Naive thymus-derived CD8-positive, alpha-beta T cell (primary cell): Measurements from ENCODE around the gene DCDC2. TPM values are rescaled to one million over a fixed set of nuclear protein-coding genes. Genes with fewer than 3 reads are reported as not detected.
"Not testable (repeated sequence)": the region's sequence is repeated elsewhere in the genome, so short reads cannot be mapped to it uniquely, and the experiment has no call there.

Experiments
- ATAC-seq, 2 donors: fragments of 150-1000 bp; cut with Tn5 transposase in 1 of 2; sonication (Bioruptor Pico), chemical (Tn5 transposase) in 1 of 2; 1 replicate in 1 of 2; 2 replicates in 1 of 2; pipeline ENCODE4 v1.10.0; 2021; ENCODE audit warnings: mild to moderate bottlenecking in 2 of 2, moderate library complexity in 2 of 2
- POLR2A ChIA-PET: fragments of 350-600 bp; sonication (Branson Sonifier 250); formaldehyde crosslinking; loops from one replicate; lab custom pipeline; 2021; ENCODE audit warnings: antibody characterized with exemption; lab: Charles Lee
- DNase-seq, 10 donors: peaks; one replicate each; pipeline versions ENCODE4 v3.0.0 to v3.0.0-alpha.2; 2020 to 2022
- H3K27ac Mint-ChIP-seq, 10 donors: one replicate each; pipeline ENCODE4 v1.8.0; 2020 to 2022; ENCODE audit warnings: mild to moderate bottlenecking in 10 of 10, mixed read lengths in 10 of 10, moderate library complexity in 4 of 10, inconsistent platforms in 1 of 10
- H3K27me3 Mint-ChIP-seq, 5 donors: one replicate each; pipeline ENCODE4 v1.8.0; 2021 to 2022; ENCODE audit warnings: mixed read lengths in 5 of 5
- H3K36me3 Mint-ChIP-seq, 3 donors: one replicate each; pipeline ENCODE4 v1.8.0; 2020 to 2022; ENCODE audit warnings: mixed read lengths in 3 of 3, mild to moderate bottlenecking in 2 of 3, inconsistent platforms in 1 of 3
- H3K4me1 Mint-ChIP-seq, 4 donors: one replicate each; pipeline ENCODE4 v1.8.0; 2021 to 2022; ENCODE audit warnings: mixed read lengths in 4 of 4
- H3K4me3 Mint-ChIP-seq, 10 donors: one replicate each; pipeline ENCODE4 v1.8.0; 2020 to 2022; ENCODE audit warnings: mild to moderate bottlenecking in 10 of 10, mixed read lengths in 10 of 10, moderate library complexity in 6 of 10, inconsistent platforms in 1 of 10
- H3K9me3 Mint-ChIP-seq, 9 donors: one replicate each; pipeline ENCODE4 v1.8.0; 2020 to 2022; ENCODE audit warnings: mixed read lengths in 9 of 9, mild to moderate bottlenecking in 3 of 9, inconsistent platforms in 1 of 9, moderate library complexity in 1 of 9
- polyA plus RNA-seq, 3 donors: library from polyadenylated mRNA; unstranded; fragments of 300-500 nt; fragmentation: Illumina TruSeq; gene quantifications; one replicate each; pipeline ENCODE4 v1.2.3, GENCODE V29; 2021
- total RNA-seq, 8 experiments: library from RNA in 2 of 8; stranded (reverse) in 2 of 8; gene quantifications; one replicate each; pipeline ENCODE4 v1.2.3 and lab custom pipeline; 2021 to 2026

Gene DCDC2
- total and polyA plus RNA-seq, 5 experiments from 2014 or later, result not detected

DNA sequence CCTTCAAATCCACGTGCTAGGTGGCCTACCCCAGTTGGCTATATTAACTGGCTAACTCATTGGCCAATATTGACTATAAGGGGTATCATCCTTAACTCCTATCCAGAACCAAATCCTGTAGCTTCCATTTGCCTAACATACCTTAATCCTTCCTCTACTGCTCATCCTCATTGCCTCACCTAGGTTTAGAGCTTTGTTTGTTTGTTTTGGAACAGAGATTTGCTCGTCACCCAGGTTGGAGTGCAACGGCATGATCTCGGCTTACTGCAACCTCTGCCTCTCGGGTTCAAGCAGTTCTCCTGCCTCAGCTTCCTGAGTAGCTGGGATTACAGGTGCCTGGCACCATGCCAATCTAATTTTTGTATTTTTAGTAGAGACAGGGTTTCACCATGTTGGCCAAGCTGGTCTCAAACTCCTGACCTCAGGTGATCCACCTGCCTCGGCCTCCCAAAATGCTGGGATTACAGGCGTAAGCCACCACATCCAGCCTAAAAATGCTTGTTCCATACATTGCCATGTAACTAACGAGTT, 7.3 kb upstream of the DCDC2 start:
- H3K9me3 Mint-ChIP-seq, POLR2A ChIA-PET, H3K27ac Mint-ChIP-seq, H3K4me1 Mint-ChIP-seq, H3K4me3 Mint-ChIP-seq, DNase-seq, H3K36me3 Mint-ChIP-seq, ATAC-seq: not testable (repeated sequence)
- peaks cover 15 to 41% (median 23%) of the 10 kb centered on the region in 5 donors for H3K27me3 Mint-ChIP-seq

DNA sequence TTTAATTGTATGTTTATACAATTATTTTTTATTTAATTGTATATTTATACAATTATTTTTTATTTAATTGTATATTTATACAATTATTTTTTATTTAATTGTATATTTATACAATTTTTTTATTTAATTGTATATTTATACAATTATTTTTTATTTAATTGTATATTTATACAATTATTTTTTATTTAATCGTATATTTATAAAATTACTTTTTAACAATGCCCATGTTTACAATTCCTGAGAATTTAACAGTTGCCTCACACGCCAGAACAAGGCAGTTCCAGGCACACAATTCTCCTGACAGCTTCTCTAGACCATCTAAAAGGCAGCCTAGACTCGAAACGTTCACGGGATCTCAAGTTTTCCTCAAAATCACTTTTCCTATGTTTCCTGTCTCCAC, 4.5 kb upstream of the DCDC2 start:
- ATAC-seq, POLR2A ChIA-PET, DNase-seq, H3K36me3 Mint-ChIP-seq, H3K27ac Mint-ChIP-seq, H3K9me3 Mint-ChIP-seq, H3K4me3 Mint-ChIP-seq: not testable (repeated sequence)
- H3K4me1 Mint-ChIP-seq, result peaks cover 14 to 27% (median 20%) of the 10 kb centered on the region in 4 donors
- peaks cover 7 to 17% (median 14%) of the 10 kb centered on the region in 5 donors for H3K27me3 Mint-ChIP-seq

DNA sequence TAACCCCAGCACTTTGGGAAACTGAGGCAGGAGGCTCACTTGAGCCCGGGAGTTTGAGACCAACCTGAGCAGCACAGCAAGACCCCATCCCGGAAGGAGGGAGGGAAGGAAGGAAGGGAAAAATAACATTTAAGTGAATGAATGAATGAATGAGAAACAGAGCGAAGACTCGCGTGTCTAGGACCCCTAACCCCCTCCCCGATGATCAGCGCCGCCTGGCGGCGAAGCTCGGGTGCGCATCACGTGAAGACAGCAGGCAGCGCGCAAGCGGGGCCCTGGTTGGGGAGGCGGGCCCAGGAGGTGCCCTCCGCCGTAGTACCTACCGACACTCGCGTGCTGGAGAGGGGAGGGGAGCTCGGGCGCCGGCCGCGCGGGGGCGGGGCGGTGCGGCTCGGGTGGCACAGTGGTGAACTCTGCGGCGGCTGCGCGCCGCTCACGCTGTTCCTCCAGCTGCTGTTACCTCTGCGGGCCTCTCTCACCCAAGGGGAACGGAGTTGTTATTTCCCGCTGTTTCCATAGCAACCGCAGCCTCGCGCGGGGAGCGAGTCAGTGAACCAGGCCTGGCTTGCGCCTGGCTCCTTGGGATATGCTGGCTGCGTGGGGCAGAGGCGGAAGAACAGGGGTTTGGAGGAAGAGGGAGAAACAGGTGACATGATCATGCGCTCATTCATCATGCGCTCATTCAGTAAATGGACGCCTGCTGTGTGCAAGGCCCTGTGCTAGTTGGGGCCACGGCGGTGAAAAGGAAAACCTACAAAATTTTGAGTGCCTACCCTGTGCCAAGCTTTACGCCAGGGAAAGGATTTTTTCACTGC, 2.0 kb upstream of the DCDC2 start:
- POLR2A ChIA-PET, result no interaction called here
- Mint-ChIP-seq H3K4me1 (peaks cover 14 to 28% (median 22%) of the 10 kb centered on the region in 4 donors), H3K27ac (peak overlapping the region in 8 of 10 donors; percentile 59 to 96 (median 90)), H3K27me3 (peaks cover 5 to 12% (median 10%) of the 10 kb centered on the region in 5 donors), H3K9me3 (no peaks in the 10 kb centered on the region), H3K36me3 (peaks cover 0 to 2% (median 0%) of the 10 kb centered on the region in 3 donors), H3K4me3 (peak overlapping the region; percentile 69 to 87 (median 84))
- DNase-seq (peak; percentile 49 to 88 (median 78)), ATAC-seq (peak; percentile 89 to 91)

GRCh38 chr6:24358219-24358821, 461 bp upstream of the DCDC2 start:
- Mint-ChIP-seq H3K27ac (peak overlapping the region in 5 of 10 donors; percentile 29 to 87 (median 66)), H3K4me1 (peaks cover 14 to 28% (median 22%) of the 10 kb centered on the region in 4 donors)
- ATAC-seq, result no peak

GRCh38 chr6:24356310-24356973, 1.4 kb downstream of the DCDC2 start:
- Mint-ChIP-seq H3K4me1 (peaks cover 14 to 28% (median 22%) of the 10 kb centered on the region in 4 donors), H3K27me3 (peaks cover 0 to 6% (median 0%) of the 10 kb centered on the region in 5 donors), H3K4me3 (peak overlapping the region in 6 of 10 donors; percentile 14 to 90 (median 84)), H3K9me3 (no peaks in the 10 kb centered on the region), H3K27ac (peak overlapping the region in 2 of 10 donors; percentile 9 to 53), H3K36me3 (no peaks in the 10 kb centered on the region)
- ATAC-seq (no peak), DNase-seq (no peak)
- POLR2A ChIA-PET, result no interaction called here

More at GRCh38 chr6:24358219-24358821, 461 bp upstream of the DCDC2 start:
- DNase-seq, result no peak
- peaks cover 0 to 2% (median 0%) of the 10 kb centered on the region in 3 donors for H3K36me3 Mint-ChIP-seq
- no peaks in the 10 kb centered on the region for H3K9me3 Mint-ChIP-seq
- peaks cover 0 to 7% (median 4%) of the 10 kb centered on the region in 5 donors for H3K27me3 Mint-ChIP-seq
- POLR2A ChIA-PET, result interaction anchor here (0.6 kb wide), 1 partner anchor 452 kb away, joined by 5 read pairs; no protein-coding TSS in a partner anchor
- H3K4me3 Mint-ChIP-seq, result peak overlapping the region; percentile 73 to 96 (median 88)

DNA sequence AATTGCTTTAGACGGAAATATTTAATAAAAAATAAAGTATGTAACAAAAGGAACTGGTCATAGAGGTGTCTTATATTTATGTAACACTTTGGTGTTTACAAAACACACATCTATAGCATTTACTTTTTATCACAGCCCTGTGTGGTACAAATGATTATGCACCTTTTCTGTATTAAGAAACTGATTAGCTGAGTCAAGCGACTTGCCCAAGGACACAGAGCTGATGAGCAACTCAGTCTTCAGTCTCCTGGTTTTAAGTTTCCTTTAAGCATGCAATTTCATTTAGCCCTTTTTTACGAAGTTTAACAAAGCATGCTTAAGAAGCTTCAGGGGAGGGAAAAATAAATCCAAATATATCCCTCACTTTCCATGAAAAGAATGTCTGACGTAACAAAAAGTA, 2.5 kb downstream of the DCDC2 start:
- Mint-ChIP-seq H3K4me1 (peaks cover 13 to 20% (median 18%) of the 10 kb centered on the region in 4 donors), H3K27ac (no peak overlapping the region), H3K9me3 (no peaks in the 10 kb centered on the region), H3K36me3 (no peaks in the 10 kb centered on the region), H3K4me3 (no peak overlapping the region), H3K27me3 (peaks cover 0 to 11% (median 0%) of the 10 kb centered on the region in 5 donors)
- POLR2A ChIA-PET, result no interaction called here
- DNase-seq (no peak), ATAC-seq (no peak)

DNA sequence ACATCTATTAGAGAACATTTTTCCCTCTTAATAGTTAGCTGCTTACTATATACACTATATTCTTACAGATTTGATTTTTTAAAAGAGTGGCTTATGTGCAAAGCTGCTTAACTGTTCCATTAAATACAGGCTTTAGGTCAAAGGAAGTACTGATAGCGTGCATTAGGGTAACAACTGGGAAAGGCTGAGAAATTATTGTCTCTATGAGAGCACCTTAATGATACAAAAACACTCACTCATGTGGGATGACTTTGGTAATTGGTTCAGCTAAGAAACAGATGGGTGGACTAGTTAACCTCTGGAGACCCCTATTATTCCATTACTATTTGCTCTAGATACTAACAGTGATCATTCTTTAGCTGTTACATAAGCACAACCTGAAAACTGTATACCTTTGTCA, 4.0 kb downstream of the DCDC2 start:
- Mint-ChIP-seq H3K4me3 (no peak overlapping the region), H3K4me1 (peaks cover 8 to 10% (median 10%) of the 10 kb centered on the region in 4 donors), H3K27ac (no peak overlapping the region), H3K36me3 (no peaks in the 10 kb centered on the region), H3K9me3 (no peaks in the 10 kb centered on the region), H3K27me3 (peaks cover 0 to 13% (median 6%) of the 10 kb centered on the region in 5 donors)
- no peak for ATAC-seq
- POLR2A ChIA-PET, result no interaction called here
- DNase-seq, result no peak

DNA sequence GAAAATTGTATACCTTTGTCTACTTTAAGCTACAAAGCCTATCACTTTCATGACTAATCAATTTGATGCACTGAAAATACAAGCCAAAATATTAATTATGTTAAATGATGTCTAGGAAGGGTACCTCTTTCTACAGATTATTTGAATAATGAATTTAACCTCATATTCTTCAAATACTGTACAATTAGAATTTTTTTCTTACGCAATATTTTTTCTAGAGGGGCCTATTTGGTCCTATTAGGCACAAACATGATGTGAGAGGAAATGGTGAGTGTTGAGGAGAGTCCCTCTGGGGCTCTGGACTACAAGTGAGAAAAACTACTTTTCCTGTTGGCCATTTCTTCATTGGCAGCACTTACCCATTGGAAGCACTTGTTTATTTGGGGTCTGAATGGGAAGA, 5.4 kb downstream of the DCDC2 start:
- no peak overlapping the region for H3K27ac Mint-ChIP-seq
- H3K4me3 Mint-ChIP-seq, result no peak overlapping the region
- POLR2A ChIA-PET, result no interaction called here
- no peaks in the 10 kb centered on the region for H3K36me3 Mint-ChIP-seq
- DNase-seq (no peak), ATAC-seq (no peak)
- H3K4me1 Mint-ChIP-seq, result peaks cover 0 to 2% (median 1%) of the 10 kb centered on the region in 4 donors
- H3K27me3 Mint-ChIP-seq, result peaks cover 2 to 25% (median 6%) of the 10 kb centered on the region in 5 donors
- H3K9me3 Mint-ChIP-seq, result no peaks in the 10 kb centered on the region

DNA sequence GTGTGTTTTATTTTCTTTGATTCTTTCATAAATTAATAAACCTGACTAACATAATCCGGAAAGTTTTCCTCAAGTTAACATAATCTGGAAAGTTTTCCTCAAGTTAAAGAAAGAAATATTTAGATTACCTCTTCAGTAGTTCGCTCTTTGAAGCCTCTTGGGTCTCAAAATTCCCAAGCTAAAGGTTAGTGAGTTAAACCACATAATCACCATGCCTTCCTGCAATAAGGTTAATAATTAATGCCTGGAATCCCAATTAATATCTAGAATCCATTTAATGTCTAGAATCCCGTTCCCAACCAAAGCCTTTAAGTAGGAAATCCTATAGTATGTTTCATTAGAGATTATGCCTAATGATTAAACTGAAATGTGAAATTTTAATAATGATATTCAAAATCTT, 12.9 kb downstream of the DCDC2 start:
- Mint-ChIP-seq H3K4me3 (no peak overlapping the region), H3K27me3 (peaks cover 16 to 76% (median 25%) of the 10 kb centered on the region in 5 donors), H3K4me1 (no peaks in the 10 kb centered on the region), H3K9me3 (peaks cover 0 to 1% (median 0%) of the 10 kb centered on the region in 9 donors), H3K27ac (no peak overlapping the region), H3K36me3 (no peaks in the 10 kb centered on the region)
- no peak for DNase-seq
- POLR2A ChIA-PET, result no interaction called here
- no peak for ATAC-seq

- POLR2A ChIA-PET, result no interaction called here
- H3K27ac Mint-ChIP-seq, result no peak overlapping the region
- H3K4me3 Mint-ChIP-seq, result no peak overlapping the region
- H3K27me3 Mint-ChIP-seq, result peaks cover 13 to 50% (median 23%) of the 10 kb centered on the region in 5 donors
- no peaks in the 10 kb centered on the region for H3K4me1 Mint-ChIP-seq
- no peak for ATAC-seq
- peaks cover 9 to 29% (median 19%) of the 10 kb centered on the region in 9 donors for H3K9me3 Mint-ChIP-seq
- DNase-seq, result no peak
- peaks cover 0 to 17% (median 4%) of the 10 kb centered on the region in 3 donors for H3K36me3 Mint-ChIP-seq
These were observed 16.6 kb downstream of the DCDC2 start for GRCh38 chr6:24340998-24341938.

DNA sequence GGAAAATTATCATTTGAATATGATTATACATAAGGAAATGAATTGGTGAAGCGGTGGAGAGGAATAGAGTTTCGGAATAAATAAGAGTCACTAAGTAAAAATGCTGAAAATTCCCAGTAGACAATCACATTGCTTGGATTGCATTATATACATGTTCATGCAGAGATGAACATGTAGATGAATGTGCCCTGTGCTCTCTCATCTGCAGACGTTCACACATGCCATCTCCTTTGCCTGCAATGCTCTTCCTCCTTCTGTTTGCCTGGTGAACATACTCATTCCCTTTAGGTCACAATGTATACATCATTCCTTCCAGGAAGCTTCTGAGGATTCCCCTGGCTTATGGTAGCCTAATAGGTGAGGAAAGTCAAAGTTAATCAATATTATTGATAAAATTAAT, 17.9 kb downstream of the DCDC2 start:
- peaks cover 5 to 38% (median 17%) of the 10 kb centered on the region in 5 donors for H3K27me3 Mint-ChIP-seq
- POLR2A ChIA-PET, result no interaction called here

More for the DNA sequence above, 17.9 kb downstream of the DCDC2 start:
- no peak overlapping the region for H3K4me3 Mint-ChIP-seq
- no peak for ATAC-seq
- H3K36me3 Mint-ChIP-seq, result peaks cover 0 to 17% (median 4%) of the 10 kb centered on the region in 3 donors
- no peak for DNase-seq
- no peaks in the 10 kb centered on the region for H3K4me1 Mint-ChIP-seq
- H3K27ac Mint-ChIP-seq, result no peak overlapping the region
- H3K9me3 Mint-ChIP-seq, result peaks cover 9 to 29% (median 19%) of the 10 kb centered on the region in 9 donors
